ENCODE measurements around the gene AKAP12. TPM values are rescaled to one million over a fixed set of nuclear protein-coding genes. Genes with fewer than 3 reads are reported as not detected.

The AKAP12 gene
- total and polyA plus RNA-seq, 2 donors (not counting 1 experiment from before 2014, with no cell fraction given) = 0.04 to 0.22 TPM

GRCh38 chr6:151310279-151310678 lies 70.5 kb downstream of the AKAP12 start:
- Mint-ChIP-seq H3K4me1 (no peaks in the 10 kb centered on the region), H3K4me3 (no peak overlapping the region), H3K27me3 (peaks cover 5% of the 10 kb centered on the region), H3K9me3 (ENCODE audit: insufficient read depth) (no peaks in the 10 kb centered on the region), H3K27ac (no peak overlapping the region)
- no peak overlapping the region for H3K9ac ChIP-seq (ENCODE audit: low read length)
- no peak overlapping the region for H3K27ac ChIP-seq (ENCODE audit: low read length in 2 of 2)
- H3K4me3 ChIP-seq (ENCODE audit: control extremely low read depth in 1 of 5, extremely low read depth in 1 of 5, insufficient read depth in 1 of 5, low read depth in 2 of 5, low read length in 4 of 5) = no peak overlapping the region
- ATAC-seq (ENCODE audit: low read depth) = no peak
- no peaks in the 10 kb centered on the region for H3K79me2 ChIP-seq (ENCODE audit: control insufficient read depth, insufficient read depth, low read length)
- H3K4me1 ChIP-seq (ENCODE audit: control insufficient read depth in 2 of 2, insufficient read depth in 2 of 2, low read length in 2 of 2) = no peaks in the 10 kb centered on the region
- peaks cover 0 to 8% (median 4%) of the 10 kb centered on the region in 3 donors for H3K9me3 ChIP-seq (ENCODE audit: control extremely low read depth in 1 of 3, control insufficient read depth in 2 of 3, insufficient read depth in 1 of 3, low read length in 2 of 3)
- no peak for DNase-seq
- no peak overlapping the region for H3K4me2 ChIP-seq (replicated peaks; ENCODE audit: low read depth, low read length, poor library complexity, severe bottlenecking)
- no peaks in the 10 kb centered on the region for H3K36me3 ChIP-seq (replicated peaks in 1 of 2; ENCODE audit: control extremely low read depth in 1 of 2, control insufficient read depth in 1 of 2, extremely low read depth in 1 of 2, insufficient read depth in 2 of 2, low read length in 1 of 2)
- CTCF ChIA-PET = no interaction called here
- intact Hi-C loops (cut with micrococcal nuclease) = no loop called here
- no peaks in the 10 kb centered on the region for H3K27me3 ChIP-seq (replicated peaks in 1 of 4; ENCODE audit: control extremely low read depth in 1 of 4, control insufficient read depth in 3 of 4, insufficient read depth in 4 of 4, low read length in 3 of 4)
- WGBS (ENCODE audit: insufficient coverage) = 96% methylated on average over 5 of the region's 12 CpGs
- no peaks in the 10 kb centered on the region for H4K20me1 ChIP-seq (ENCODE audit: control insufficient read depth, insufficient read depth, low read length, poor library complexity, severe bottlenecking)
- POLR2A ChIA-PET = no interaction called here
- TF ChIP-seq, protein P1, sequence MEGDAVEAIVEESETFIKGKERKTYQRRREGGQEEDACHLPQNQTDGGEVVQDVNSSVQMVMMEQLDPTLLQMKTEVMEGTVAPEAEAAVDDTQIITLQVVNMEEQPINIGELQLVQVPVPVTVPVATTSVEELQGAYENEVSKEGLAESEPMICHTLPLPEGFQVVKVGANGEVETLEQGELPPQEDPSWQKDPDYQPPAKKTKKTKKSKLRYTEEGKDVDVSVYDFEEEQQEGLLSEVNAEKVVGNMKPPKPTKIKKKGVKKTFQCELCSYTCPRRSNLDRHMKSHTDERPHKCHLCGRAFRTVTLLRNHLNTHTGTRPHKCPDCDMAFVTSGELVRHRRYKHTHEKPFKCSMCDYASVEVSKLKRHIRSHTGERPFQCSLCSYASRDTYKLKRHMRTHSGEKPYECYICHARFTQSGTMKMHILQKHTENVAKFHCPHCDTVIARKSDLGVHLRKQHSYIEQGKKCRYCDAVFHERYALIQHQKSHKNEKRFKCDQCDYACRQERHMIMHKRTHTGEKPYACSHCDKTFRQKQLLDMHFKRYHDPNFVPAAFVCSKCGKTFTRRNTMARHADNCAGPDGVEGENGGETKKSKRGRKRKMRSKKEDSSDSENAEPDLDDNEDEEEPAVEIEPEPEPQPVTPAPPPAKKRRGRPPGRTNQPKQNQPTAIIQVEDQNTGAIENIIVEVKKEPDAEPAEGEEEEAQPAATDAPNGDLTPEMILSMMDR (IDR thresholded peaks at IDR 0.05) = no peak
- TF ChIP-seq EZH2 (IDR thresholded peaks at IDR 0.05; ENCODE audit: borderline replicate concordance, insufficient read depth, low read depth, low read length, poor library complexity, severe bottlenecking) = no peak
- H2AFZ ChIP-seq (ENCODE audit: insufficient read depth, low read depth, low read length, poor library complexity, severe bottlenecking) = no peak overlapping the region

- ChIA-PET POLR2A (no interaction called here), CTCF (no interaction called here)
- Mint-ChIP-seq H3K4me1 (no peaks in the 10 kb centered on the region), H3K27me3 (peaks cover 5% of the 10 kb centered on the region), H3K9me3 (ENCODE audit: insufficient read depth) (peaks cover 5% of the 10 kb centered on the region), H3K4me3 (no peak overlapping the region), H3K27ac (no peak overlapping the region)
- Histone ChIP-seq H3K27me3 (replicated peaks in 1 of 4; ENCODE audit: control extremely low read depth in 1 of 4, control insufficient read depth in 3 of 4, insufficient read depth in 4 of 4, low read length in 3 of 4) (no peaks in the 10 kb centered on the region), H3K79me2 (ENCODE audit: control insufficient read depth, insufficient read depth, low read length) (no peaks in the 10 kb centered on the region), H3K4me3 (ENCODE audit: control extremely low read depth in 1 of 5, extremely low read depth in 1 of 5, insufficient read depth in 1 of 5, low read depth in 2 of 5, low read length in 4 of 5) (no peak overlapping the region), H3K27ac (ENCODE audit: low read length in 2 of 2) (no peak overlapping the region), H3K9me3 (ENCODE audit: control extremely low read depth in 1 of 3, control insufficient read depth in 2 of 3, insufficient read depth in 1 of 3, low read length in 2 of 3) (peaks cover 2 to 8% (median 8%) of the 10 kb centered on the region in 3 donors), H3K9ac (ENCODE audit: low read length) (no peak overlapping the region), H3K36me3 (replicated peaks in 1 of 2; ENCODE audit: control extremely low read depth in 1 of 2, control insufficient read depth in 1 of 2, extremely low read depth in 1 of 2, insufficient read depth in 2 of 2, low read length in 1 of 2) (no peaks in the 10 kb centered on the region), H4K20me1 (ENCODE audit: control insufficient read depth, insufficient read depth, low read length, poor library complexity, severe bottlenecking) (no peaks in the 10 kb centered on the region), H3K4me2 (replicated peaks; ENCODE audit: low read depth, low read length, poor library complexity, severe bottlenecking) (no peak overlapping the region), H3K4me1 (ENCODE audit: control insufficient read depth in 2 of 2, insufficient read depth in 2 of 2, low read length in 2 of 2) (no peaks in the 10 kb centered on the region), H2AFZ (ENCODE audit: insufficient read depth, low read depth, low read length, poor library complexity, severe bottlenecking) (no peak overlapping the region)
- intact Hi-C loops (cut with micrococcal nuclease) = no loop called here
- DNase-seq = no peak
- TF ChIP-seq EZH2 (IDR thresholded peaks at IDR 0.05; ENCODE audit: borderline replicate concordance, insufficient read depth, low read depth, low read length, poor library complexity, severe bottlenecking) = no peak
- TF ChIP-seq, protein P1 (IDR thresholded peaks at IDR 0.05) = no peak
- 93% methylated on average over 7 of the region's 14 CpGs for WGBS (ENCODE audit: insufficient coverage)
- no peak for ATAC-seq (ENCODE audit: low read depth)
Measured at GRCh38 chr6:151310852-151311767, 71.3 kb downstream of the AKAP12 start.

Data from B cell (primary cell).